ENCODE data around the gene CDAN1.

CDAN1 gene

GRCh38 chr15:42688301-42688700, 48.6 kb downstream of the CDAN1 start:
- no peak overlapping the region for H3K4me2 ChIP-seq (ENCODE audit: low read depth, low read length, poor library complexity, severe bottlenecking)
- no peak overlapping the region for H3K9ac ChIP-seq (ENCODE audit: low read length)
- no peaks in the 10 kb centered on the region for H3F3A ChIP-seq (ENCODE audit: insufficient read depth)
- no peak overlapping the region for H3K27ac ChIP-seq (ENCODE audit: low read depth, low read length)
- no peak for TF ChIP-seq EZH2phosphoT487 (conservative IDR thresholded peaks at IDR 0.05; ENCODE audit: low read length)
- TF ChIP-seq, protein P1, sequence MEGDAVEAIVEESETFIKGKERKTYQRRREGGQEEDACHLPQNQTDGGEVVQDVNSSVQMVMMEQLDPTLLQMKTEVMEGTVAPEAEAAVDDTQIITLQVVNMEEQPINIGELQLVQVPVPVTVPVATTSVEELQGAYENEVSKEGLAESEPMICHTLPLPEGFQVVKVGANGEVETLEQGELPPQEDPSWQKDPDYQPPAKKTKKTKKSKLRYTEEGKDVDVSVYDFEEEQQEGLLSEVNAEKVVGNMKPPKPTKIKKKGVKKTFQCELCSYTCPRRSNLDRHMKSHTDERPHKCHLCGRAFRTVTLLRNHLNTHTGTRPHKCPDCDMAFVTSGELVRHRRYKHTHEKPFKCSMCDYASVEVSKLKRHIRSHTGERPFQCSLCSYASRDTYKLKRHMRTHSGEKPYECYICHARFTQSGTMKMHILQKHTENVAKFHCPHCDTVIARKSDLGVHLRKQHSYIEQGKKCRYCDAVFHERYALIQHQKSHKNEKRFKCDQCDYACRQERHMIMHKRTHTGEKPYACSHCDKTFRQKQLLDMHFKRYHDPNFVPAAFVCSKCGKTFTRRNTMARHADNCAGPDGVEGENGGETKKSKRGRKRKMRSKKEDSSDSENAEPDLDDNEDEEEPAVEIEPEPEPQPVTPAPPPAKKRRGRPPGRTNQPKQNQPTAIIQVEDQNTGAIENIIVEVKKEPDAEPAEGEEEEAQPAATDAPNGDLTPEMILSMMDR (IDR thresholded peaks at IDR 0.05; ENCODE audit: insufficient read depth, low read length, poor library complexity, severe bottlenecking), result no peak
- H4K20me1 ChIP-seq (ENCODE audit: low read depth, low read length), result no peaks in the 10 kb centered on the region
- no peaks in the 10 kb centered on the region for H3K27me3 ChIP-seq (ENCODE audit: low read length)
- no peaks in the 10 kb centered on the region for H3K9me3 ChIP-seq (ENCODE audit: insufficient read depth, low read length)
- H3K36me3 ChIP-seq (ENCODE audit: low read length), result no peaks in the 10 kb centered on the region
- no peak overlapping the region for H2AFZ ChIP-seq (ENCODE audit: low read depth, low read length, severe bottlenecking)
- no peaks in the 10 kb centered on the region for H3K9me2 ChIP-seq (replicated peaks; ENCODE audit: insufficient read depth, low read length)
- H3K79me2 ChIP-seq (ENCODE audit: insufficient read depth, low read length), result no peaks in the 10 kb centered on the region
- no peak overlapping the region for H3K4me3 ChIP-seq (ENCODE audit: insufficient read depth, low read length, poor library complexity, severe bottlenecking)

- H3K4me3 ChIP-seq (ENCODE audit: insufficient read depth, low read length, poor library complexity, severe bottlenecking), result no peak overlapping the region
- no peaks in the 10 kb centered on the region for H3K27me3 ChIP-seq (ENCODE audit: low read length)
- TF ChIP-seq EZH2phosphoT487 (conservative IDR thresholded peaks at IDR 0.05; ENCODE audit: low read length), result no peak
- TF ChIP-seq, protein P1 (IDR thresholded peaks at IDR 0.05; ENCODE audit: insufficient read depth, low read length, poor library complexity, severe bottlenecking), result no peak
- H4K20me1 ChIP-seq (ENCODE audit: low read depth, low read length), result no peaks in the 10 kb centered on the region
- H3K9me2 ChIP-seq (replicated peaks; ENCODE audit: insufficient read depth, low read length), result no peaks in the 10 kb centered on the region
- no peak overlapping the region for H3K9ac ChIP-seq (ENCODE audit: low read length)
- H2AFZ ChIP-seq (ENCODE audit: low read depth, low read length, severe bottlenecking), result no peak overlapping the region
- no peaks in the 10 kb centered on the region for H3K79me2 ChIP-seq (ENCODE audit: insufficient read depth, low read length)
- no peaks in the 10 kb centered on the region for H3K9me3 ChIP-seq (ENCODE audit: insufficient read depth, low read length)
- H3K36me3 ChIP-seq (ENCODE audit: low read length), result no peaks in the 10 kb centered on the region
- H3K4me2 ChIP-seq (ENCODE audit: low read depth, low read length, poor library complexity, severe bottlenecking), result no peak overlapping the region
- no peak overlapping the region for H3K27ac ChIP-seq (ENCODE audit: low read depth, low read length)
- no peaks in the 10 kb centered on the region for H3F3A ChIP-seq (ENCODE audit: insufficient read depth)
Measured at GRCh38 chr15:42687740-42688139, 49.2 kb downstream of the CDAN1 start.

- Histone ChIP-seq H3K4me2 (ENCODE audit: low read depth, low read length, poor library complexity, severe bottlenecking) (no peak overlapping the region), H3K9me2 (replicated peaks; ENCODE audit: insufficient read depth, low read length) (no peaks in the 10 kb centered on the region), H3F3A (ENCODE audit: insufficient read depth) (no peaks in the 10 kb centered on the region), H3K79me2 (ENCODE audit: insufficient read depth, low read length) (no peaks in the 10 kb centered on the region), H3K4me3 (ENCODE audit: insufficient read depth, low read length, poor library complexity, severe bottlenecking) (no peak overlapping the region), H3K27ac (ENCODE audit: low read depth, low read length) (no peak overlapping the region), H3K9ac (ENCODE audit: low read length) (no peak overlapping the region), H4K20me1 (ENCODE audit: low read depth, low read length) (no peaks in the 10 kb centered on the region), H3K36me3 (ENCODE audit: low read length) (no peaks in the 10 kb centered on the region), H3K9me3 (ENCODE audit: insufficient read depth, low read length) (no peaks in the 10 kb centered on the region), H3K27me3 (ENCODE audit: low read length) (no peaks in the 10 kb centered on the region), H2AFZ (ENCODE audit: low read depth, low read length, severe bottlenecking) (no peak overlapping the region)
- no peak for TF ChIP-seq EZH2phosphoT487 (conservative IDR thresholded peaks at IDR 0.05; ENCODE audit: low read length)
- TF ChIP-seq, protein P1 (IDR thresholded peaks at IDR 0.05; ENCODE audit: insufficient read depth, low read length, poor library complexity, severe bottlenecking), result no peak
Measured at GRCh38 chr15:42686281-42686680, 50.6 kb downstream of the CDAN1 start.
